HG03571 (cell line): ENCODE results near the gene RNU1-2.
"Not testable (repeated sequence)": the region's sequence is repeated elsewhere in the genome, so short reads cannot be mapped to it uniquely, and the experiment has no call there.

Source experiments
- ATAC-seq: cut with Tn5 transposase; IDR thresholded peaks from one replicate; pipeline ENCODE4 v1.9.1; 2021; ENCODE audit not compliant: unreplicated experiment

The RNU1-2 gene

DNA sequence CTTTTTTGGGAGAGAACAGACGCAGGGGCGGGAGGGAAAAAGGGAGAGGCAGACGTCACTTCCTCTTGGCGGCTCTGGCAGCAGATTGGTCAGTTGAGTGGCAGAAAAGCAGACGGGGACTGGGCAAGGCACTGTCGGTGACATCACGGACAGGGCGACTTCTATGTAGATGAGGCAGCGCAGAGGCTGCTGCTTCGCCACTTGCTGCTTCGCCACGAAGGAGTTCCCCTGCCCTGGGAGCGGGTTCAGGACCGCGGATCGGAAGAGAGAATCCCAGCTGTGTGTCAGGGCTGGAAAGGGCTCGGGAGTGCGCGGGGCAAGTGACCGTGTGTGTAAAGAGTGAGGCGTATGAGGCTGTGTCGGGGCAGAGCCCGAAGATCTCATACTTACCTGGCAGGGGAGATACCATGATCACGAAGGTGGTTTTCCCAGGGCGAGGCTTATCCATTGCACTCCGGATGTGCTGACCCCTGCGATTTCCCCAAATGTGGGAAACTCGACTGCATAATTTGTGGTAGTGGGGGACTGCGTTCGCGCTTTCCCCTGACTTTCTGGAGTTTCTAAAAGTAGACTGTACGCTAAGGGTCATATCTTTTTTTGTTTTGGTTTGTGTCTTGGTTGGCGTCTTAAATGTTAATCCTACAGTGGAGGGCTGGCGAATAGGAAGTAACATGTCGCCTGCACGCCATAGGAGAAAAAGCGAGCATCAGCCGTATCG is at the start of gene RNU1-2:
Gene RNU1-2 (plus strand): TSS at position 383 of the 718 bp plus-strand sequence.
- ATAC-seq = peak; percentile 99

DNA sequence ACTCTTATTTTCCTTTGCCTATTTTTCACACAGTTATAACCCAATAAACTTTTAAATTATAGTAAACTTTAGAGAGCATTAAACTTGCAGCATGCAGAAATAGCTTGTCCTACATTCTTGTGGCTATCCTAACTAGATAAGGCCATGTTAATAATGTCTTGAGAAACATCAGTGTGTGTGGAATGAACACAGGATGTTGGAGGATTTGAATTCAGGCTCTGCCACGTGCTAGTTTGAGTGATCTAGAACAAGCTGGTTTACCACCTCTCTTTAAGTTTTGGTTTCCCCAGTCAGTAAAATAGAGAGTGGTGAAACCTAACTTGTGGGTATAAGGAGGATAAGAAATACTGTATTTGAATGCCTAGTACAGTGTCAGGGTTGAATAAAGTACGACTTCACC is 39.6 kb upstream of the RNU1-2 start:
- ATAC-seq = not testable (repeated sequence)

DNA sequence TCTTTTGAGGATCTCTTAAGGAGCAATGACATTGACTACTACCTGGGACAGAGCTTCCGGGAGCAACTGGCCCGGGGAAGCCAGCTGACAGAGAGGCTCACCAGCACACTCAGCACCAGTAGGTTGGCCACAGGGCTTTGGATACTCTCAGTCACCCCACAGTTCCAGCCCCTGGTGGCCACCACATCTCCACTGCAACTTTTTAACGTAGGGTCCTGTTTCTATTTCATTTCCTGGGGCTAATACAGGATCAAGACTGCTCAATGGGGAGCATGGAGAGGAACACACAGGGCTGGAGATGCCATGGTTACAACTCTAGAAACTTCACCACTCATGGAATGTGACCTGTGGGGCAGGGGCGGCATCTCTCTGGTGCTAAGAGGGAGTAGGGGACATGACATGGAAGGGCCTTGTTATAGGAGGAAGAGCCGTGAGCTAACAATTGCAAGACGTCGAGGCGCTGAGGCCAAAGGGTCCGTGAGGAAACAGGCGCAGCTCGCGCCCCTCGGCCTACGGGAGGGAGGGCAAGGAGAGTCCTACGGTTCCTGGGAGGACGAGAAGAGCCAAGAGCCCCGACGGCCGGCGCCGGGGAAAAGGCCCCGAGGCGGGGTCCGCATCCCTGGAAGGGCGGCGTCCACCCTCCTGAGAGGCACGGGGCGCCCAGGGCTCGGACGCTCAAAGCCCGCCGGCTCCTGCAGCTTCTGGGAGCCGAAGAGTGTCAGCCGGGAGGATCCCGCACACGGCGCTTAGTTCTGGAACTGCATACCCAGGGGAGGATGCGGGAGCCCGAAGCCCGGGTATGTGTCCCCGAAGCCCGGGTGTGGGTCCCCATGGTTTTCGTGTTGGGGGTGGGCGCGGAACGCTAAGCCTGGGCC is 36.4 kb upstream of the RNU1-2 start:
- ATAC-seq = not testable (repeated sequence)

DNA sequence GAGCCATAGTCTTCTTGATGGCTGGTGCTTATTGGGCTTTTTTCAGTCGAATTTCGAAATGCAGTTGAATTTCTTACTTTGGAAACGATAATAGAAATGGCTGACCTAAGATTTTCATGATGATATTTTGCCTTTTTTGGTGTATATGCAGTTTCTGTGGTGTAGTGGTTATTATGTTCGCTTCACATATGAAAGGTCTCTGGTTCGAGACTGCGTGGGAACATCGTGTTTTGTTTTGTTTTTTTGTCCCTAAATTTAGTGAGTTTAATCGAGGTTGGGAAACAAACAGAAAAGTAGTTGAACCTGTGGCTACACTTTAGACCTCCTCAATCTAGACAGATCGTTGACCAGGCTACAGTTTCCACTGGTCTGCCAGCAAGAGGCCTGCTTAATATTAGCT is 35.7 kb upstream of the RNU1-2 start:
- not testable (repeated sequence) for ATAC-seq

DNA sequence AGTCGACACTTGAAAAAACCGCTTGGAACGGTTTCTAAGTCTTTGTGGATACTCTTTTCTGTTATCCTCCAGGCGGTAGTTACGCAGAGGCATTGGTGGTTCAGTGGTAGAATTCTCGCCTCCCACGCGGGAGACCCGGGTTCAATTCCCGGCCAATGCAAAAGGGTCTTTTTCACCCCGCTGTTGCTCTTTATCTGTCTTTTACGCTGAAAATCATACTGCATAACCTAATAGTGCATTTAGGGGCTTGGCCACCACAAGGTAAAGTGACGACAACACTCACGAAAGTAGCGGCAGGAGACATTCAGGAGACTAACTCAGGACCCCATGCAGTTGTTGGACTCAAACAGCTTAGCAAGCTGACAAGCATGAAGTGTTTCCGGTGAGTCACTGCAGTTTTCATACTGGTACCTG is 33.9 kb upstream of the RNU1-2 start:
- not testable (repeated sequence) for ATAC-seq

DNA sequence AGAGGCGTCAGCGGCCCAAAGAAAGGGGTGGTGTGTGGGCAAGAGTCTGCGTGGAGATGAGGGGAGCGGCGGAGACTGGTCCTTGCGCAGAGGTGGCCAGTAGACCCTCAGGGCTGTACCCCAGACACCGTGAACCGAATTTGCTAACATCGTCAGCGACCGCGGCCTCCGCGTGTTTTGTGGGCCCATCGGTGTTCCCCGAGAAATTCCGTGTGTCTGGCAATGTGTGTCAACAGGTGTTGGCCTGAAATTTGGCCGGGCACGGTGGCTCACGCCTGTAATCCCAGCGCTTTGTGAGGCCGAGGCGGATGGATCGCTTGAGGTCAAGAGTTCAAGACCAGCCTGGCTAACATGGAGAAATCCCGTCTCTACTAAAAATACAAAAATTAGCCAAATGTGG is 33.4 kb upstream of the RNU1-2 start:
- not testable (repeated sequence) for ATAC-seq

DNA sequence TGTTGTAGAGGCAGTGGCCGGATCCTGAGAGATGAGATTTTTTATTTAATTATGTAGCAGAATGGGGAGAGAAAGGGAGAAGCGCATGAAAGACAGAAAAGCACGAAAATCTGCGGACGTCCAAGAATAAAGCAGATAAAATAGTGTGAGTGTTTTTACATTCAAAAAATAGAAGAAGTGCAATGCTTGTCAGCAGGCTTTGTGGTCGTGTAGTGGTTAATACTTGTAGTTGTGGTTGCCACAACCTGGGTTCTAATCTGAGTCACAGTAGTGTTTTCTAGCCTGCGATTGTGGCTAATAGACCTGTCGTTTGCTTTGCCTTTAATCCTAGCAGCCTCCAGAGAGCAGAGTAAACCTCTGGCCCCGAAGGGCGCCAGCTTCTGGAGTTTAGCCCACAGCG is 32.8 kb upstream of the RNU1-2 start:
- not testable (repeated sequence) for ATAC-seq

DNA sequence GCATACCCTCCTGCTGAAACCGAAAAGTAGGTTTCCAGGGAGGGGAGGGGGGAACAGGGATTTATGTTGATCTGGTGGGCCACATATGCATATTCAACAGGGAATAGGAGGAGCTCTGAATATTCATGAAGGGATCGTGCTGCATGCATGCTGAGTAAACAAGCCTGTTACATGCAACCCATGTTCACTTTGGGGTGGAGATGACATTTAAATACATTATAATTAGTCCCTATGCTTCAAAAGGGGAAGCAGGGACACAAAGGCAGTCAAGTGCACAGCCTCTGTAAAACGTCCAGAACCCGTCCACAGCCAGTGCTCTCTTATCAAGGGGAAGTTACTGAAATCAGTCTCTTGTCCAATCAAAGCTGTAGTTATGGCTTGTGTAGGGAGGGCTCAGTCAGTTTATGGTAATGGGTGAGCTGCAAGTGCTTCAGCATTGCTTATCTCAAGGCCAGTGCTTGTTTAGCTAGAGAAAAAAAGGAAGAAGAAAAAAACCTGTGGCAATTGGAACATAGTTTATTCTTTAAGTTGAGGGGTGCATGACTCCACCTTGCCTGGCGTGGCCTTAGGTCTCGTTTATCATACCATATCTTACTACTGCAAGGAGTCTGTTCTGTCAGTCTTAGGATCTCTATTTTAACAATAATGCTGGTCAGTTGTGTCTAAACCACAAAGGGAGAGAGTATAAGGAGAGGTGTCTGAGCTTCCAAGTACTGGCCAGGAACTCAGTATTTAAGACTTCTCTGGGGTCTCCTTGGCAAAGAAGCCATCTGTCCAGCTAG is 28.7 kb upstream of the RNU1-2 start:
- ATAC-seq = not testable (repeated sequence)

DNA sequence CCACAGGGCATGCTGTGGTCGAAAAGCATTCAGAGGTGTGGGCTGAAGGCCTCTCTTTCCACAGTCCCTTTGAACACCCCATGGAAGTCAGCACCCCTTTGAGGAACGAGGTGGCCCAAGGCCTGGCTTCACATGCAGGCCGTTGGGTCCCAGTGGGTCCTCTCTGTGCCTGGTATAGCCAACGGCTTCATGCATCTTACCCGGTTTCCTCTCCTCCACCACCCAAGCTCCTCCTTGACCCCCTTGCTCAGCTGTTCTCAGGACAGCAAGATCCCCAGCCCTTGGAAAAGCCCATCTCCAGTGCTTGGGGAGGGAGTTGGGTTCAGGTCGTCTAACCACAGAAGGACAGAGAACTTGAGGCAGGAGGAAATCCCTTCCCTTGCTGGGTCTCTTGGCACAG is 27.0 kb upstream of the RNU1-2 start:
- not testable (repeated sequence) for ATAC-seq

DNA sequence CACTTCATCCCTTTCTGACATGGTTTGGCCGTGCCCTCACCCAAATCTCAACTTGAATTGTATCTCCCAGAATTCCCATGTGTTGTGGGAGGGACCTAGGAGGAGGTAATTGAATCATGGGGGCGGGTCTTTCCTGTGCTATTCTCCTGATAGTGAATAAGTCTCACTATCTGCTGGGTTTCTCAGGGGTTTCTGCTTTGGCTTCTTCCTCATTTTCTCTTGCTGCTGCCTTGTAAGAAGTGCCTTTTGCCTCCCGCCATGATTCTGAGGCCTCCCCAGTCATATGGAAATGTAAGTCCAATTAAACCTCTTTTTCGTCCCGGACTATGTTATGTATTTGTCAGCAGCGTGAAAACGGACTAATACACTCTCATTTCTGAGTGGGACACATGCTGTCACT is 25.8 kb upstream of the RNU1-2 start:
- not testable (repeated sequence) for ATAC-seq

DNA sequence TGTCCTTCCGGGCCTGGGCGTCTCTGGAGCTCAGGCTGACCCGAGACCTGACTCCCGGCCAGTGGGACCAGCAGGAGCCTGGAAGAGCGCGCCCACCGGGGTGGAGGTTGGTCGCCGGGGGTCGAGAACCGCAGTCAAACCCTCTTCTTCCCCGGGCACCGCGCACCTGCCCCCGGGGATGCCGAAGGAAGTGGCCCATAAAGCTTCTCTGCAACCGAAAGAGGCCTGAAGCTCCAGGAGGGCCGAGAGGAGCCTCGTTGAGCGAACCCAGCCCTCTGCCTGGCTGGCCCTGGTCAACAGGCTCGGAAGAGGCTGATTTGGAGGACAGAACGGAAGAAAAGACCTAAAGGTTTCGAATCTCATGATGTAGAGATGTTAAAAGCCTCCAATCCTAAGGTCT is 24.6 kb upstream of the RNU1-2 start:
- ATAC-seq = not testable (repeated sequence)

DNA sequence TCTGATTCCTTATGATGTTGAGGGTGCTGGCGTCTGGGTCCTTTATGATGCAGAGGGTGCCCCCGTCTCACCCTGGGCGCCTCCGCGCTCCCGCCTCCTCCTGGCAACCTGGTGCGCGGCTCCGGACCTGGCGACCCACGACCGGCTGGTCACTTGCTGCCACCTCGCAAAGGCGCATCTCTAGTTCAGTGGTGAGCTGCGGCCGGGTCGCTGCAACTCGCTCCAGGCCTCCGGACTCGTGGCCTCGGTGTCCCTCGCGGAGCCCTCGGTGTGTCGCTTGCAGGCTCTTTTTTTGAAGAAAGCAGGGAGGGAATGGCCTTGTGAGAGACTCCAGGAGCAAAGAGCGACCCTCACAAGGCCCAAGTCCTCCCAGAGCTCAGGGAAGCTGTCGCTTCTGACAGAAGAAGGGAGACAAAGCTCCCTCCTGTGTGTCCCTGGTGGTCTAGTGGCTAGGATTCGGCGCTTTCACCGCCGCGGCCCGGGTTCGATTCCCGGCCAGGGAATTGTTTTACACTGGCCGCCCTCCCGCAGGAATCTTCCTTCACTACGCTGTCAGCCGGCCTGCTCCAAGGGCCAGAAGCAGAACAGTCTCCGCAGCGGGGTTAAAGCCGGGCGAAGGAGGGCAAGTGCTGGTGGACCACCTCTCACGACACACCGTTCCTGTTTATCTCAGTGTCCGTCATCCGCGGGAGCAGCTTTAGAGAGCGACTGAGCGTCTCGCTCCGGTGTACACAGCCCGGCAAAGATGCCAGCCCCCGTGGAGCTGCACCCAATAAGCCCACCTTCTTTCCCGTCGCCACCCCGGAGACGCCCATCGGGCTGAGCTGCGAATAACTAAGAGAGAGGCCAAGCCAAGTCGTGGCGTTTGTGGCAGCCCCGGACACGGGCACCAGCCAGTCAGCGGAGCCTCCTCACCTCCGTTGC is 23.4 kb upstream of the RNU1-2 start:
- ATAC-seq = not testable (repeated sequence)

DNA sequence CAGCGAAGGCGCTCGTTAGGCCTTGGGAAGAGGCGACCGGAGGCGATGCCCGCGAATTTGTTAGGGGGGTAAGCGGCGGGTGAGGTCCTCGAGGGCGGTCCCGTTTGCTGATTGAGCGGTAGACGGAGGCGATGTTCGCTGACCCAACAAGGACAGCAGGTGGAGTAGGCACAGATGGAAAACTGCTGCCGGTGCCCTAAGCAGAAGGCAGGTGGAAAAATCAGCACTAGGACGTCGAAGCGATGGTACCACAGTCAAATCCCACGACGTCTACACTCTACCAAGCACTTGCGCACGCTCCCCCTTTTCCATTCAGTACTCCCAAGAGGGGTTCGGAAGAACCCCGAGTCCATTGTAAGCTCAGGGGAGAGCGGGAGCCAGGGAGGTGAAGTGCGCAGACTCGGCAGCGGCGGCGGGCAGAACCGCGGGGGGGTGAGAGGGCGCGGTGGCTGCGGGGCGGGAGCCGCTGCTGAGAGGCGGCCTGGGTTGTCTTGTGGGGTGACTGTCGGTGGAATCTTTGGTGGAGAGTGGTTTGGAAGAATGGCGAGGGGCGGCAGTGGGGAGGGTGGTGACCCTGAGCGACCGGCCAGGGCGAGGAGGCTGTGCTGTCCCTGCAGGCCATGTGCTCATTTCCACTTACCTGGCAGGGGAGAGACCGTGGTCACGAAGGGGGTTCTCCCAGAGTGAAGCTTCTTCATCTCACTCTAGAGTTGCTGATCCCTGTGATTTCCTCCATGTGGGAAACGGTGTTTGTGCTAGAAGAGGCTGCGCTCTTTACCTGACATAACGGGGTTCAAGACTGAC is 22.5 kb upstream of the RNU1-2 start:
- ATAC-seq = not testable (repeated sequence)

DNA sequence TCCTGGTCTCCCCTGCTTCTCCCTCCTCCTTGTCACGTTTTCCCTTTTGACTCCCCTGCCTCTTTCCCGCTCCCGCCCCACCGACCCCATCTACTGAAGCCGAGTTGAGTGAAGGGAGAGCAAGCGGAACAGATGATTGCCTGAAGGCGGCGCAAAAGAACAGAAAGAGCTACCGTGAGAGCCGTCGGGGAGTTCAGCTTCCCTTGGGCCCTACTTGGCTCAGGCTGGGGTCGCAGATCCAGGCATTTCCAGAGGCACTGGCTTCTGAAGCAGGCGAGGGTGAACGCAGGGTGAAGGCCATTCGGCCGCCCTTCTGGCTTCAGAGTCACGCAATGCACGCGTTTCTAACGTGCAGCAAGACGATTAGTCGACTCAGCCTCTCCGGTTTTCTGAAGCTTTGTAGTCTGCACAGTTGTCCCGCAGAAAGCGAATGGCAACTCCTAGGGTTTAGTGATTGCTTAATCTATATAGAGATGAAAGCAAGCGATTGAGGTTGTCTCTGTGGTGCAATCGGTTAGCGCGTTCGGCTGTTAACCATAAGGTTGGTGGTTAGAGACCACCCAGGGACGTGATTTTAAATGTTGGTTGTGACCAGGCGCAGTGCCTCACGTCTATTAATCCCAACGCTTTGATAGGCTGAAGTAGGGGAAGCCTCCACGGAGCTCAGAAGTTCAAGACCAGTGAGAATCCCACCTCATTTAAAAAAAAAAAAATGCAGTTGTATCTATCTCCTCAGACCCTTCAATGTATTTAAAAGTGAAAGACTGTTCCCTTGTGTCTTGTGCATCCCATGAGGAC is 20.6 kb upstream of the RNU1-2 start:
- ATAC-seq = not testable (repeated sequence)

DNA sequence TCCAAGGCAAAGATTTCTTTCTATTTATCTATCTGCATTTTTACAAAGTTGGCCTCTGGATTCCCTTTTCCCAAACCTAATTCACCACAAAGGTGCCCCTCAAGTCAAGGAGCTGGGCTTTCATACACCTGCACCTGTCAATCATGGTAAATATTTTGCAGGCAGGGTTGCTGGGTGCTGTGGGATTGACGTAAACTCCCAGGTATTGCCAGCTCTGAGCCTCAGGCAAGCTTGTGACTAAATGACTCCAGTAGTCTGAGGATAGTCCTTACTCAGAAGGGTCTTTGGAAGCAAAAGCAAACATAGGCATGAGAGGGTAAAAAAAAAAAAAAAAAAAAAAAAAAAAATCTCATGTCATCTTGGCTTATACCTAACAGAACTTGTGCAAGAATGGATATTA is 14.0 kb upstream of the RNU1-2 start:
- not testable (repeated sequence) for ATAC-seq

DNA sequence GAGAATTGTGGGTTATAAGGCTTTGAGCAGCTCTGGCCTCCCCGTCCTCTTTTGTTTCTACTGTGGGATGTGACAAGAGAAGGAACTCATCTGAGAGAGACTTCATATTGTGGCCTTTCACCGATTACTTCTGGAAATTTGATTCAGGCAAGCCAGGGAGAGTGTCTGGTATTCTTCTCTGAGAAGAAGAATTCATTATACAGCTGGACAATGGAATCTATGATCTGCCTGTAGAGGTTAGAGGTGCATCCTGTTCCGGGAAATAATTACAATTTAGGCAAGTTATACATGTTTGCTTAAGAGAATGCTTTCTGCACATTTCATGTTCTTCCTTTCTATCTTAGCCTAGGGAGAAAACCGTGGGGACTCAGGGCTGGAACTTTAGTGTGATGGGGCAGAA is 12.8 kb upstream of the RNU1-2 start:
- no peak for ATAC-seq

DNA sequence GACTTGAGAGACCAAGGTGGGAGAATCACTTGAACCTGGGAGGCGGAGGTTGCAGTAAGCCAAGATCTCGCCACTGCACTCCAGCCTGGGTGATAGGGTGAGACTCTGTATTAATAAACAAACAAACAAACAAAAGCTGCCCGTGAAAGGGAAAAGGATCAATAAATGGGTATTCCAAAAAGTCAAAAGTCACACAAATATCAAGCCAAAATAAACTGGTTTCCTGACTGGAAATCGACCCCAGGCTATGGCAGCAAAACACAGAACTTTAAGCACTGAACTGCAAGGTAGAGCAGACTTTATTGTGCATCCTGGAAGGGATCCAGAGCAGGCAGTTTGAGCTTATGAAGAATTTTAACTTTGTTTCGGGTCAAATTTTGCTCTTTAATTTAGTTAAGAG is 11.3 kb upstream of the RNU1-2 start:
- ATAC-seq = not testable (repeated sequence)

DNA sequence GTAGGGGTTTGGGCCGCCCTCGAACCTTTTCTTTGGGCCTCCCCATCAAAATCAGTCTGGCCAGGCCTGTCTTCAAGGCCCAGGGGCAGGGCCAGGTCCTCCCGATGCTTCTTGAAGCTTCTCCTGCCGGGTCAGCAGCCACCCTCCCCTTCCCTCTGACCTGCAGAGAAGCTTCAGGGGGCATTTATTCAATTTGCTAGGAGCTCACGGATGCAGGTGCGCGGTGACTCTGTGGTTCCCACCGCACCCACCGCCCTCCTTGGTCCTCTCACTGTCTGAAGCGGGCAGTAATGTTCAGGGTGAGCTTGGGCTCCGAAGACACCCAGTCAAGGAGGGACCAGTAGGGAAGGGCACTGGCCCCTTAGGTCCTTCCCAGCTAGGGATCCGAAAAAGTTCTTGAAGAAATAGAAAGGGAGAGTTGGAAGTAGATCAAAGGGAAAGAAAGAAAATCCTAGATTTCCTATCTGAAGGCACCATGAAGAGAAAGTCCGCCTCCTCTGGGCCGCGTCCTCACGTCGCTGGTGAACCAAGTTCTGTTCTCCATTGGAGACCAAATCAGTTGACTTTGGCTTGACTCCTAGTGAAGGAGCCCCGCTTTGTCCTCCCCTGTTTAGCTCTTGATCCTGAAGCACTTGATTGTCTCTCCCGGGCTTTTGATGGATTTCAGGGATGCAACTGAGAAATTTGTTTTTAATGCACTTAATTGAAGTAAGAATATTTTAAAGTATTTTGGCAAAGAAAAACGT is 8.7 kb upstream of the RNU1-2 start:
- no peak for ATAC-seq
